ENCODE data around the gene LRP1B. TPM values are rescaled to one million over a fixed set of nuclear protein-coding genes. Genes with fewer than 3 reads are reported as not detected.

LRP1B gene
- total and polyA plus RNA-seq, 2 donors (not counting 1 experiment from before 2014, with no cell fraction given), result not detected

- ChIA-PET CTCF (no interaction called here), POLR2A (no interaction called here)
- Histone ChIP-seq H3K4me2 (replicated peaks; ENCODE audit: low read depth, low read length, poor library complexity, severe bottlenecking) (no peak overlapping the region), H3K27ac (ENCODE audit: low read length in 2 of 2) (no peak overlapping the region), H3K36me3 (replicated peaks in 1 of 2; ENCODE audit: control extremely low read depth in 1 of 2, control insufficient read depth in 1 of 2, extremely low read depth in 1 of 2, insufficient read depth in 2 of 2, low read length in 1 of 2) (no peaks in the 10 kb centered on the region), H3K4me3 (ENCODE audit: control extremely low read depth in 1 of 5, extremely low read depth in 1 of 5, insufficient read depth in 1 of 5, low read depth in 2 of 5, low read length in 4 of 5) (no peak overlapping the region), H3K79me2 (ENCODE audit: control insufficient read depth, insufficient read depth, low read length) (no peaks in the 10 kb centered on the region), H2AFZ (ENCODE audit: insufficient read depth, low read depth, low read length, poor library complexity, severe bottlenecking) (no peak overlapping the region), H3K27me3 (replicated peaks in 1 of 4; ENCODE audit: control extremely low read depth in 1 of 4, control insufficient read depth in 3 of 4, insufficient read depth in 4 of 4, low read length in 3 of 4) (no peaks in the 10 kb centered on the region), H3K4me1 (ENCODE audit: control insufficient read depth in 2 of 2, insufficient read depth in 2 of 2, low read length in 2 of 2) (no peaks in the 10 kb centered on the region), H3K9me3 (ENCODE audit: control extremely low read depth in 1 of 3, control insufficient read depth in 2 of 3, insufficient read depth in 1 of 3, low read length in 2 of 3) (no peaks in the 10 kb centered on the region), H3K9ac (ENCODE audit: low read length) (no peak overlapping the region), H4K20me1 (ENCODE audit: control insufficient read depth, insufficient read depth, low read length, poor library complexity, severe bottlenecking) (no peaks in the 10 kb centered on the region)
- intact Hi-C loops (cut with micrococcal nuclease), result no loop called here
- DNase-seq (no peak), ATAC-seq (ENCODE audit: low read depth) (no peak)
- peaks cover 3% of the 10 kb centered on the region for H3K9me3 Mint-ChIP-seq (ENCODE audit: insufficient read depth)
- no CpG with 5 or more reads among the region's 1 CpG for WGBS (ENCODE audit: insufficient coverage)
- H3K27ac Mint-ChIP-seq, result no peak overlapping the region
- TF ChIP-seq CTCF (IDR thresholded peaks at IDR 0.05) (no peak), EZH2 (IDR thresholded peaks at IDR 0.05; ENCODE audit: borderline replicate concordance, insufficient read depth, low read depth, low read length, poor library complexity, severe bottlenecking) (no peak)
- H3K4me3 Mint-ChIP-seq, result no peak overlapping the region
- no peaks in the 10 kb centered on the region for H3K4me1 Mint-ChIP-seq
- H3K27me3 Mint-ChIP-seq, result no peaks in the 10 kb centered on the region
These were observed 241.0 kb downstream of the LRP1B start for GRCh38 chr2:141889788-141890187.

GRCh38 chr2:141888987-141889555, 241.7 kb downstream of the LRP1B start:
- Histone ChIP-seq H3K27me3 (replicated peaks in 1 of 4; ENCODE audit: control extremely low read depth in 1 of 4, control insufficient read depth in 3 of 4, insufficient read depth in 4 of 4, low read length in 3 of 4) (no peaks in the 10 kb centered on the region), H3K4me3 (ENCODE audit: control extremely low read depth in 1 of 5, extremely low read depth in 1 of 5, insufficient read depth in 1 of 5, low read depth in 2 of 5, low read length in 4 of 5) (no peak overlapping the region), H3K9me3 (ENCODE audit: control extremely low read depth in 1 of 3, control insufficient read depth in 2 of 3, insufficient read depth in 1 of 3, low read length in 2 of 3) (no peaks in the 10 kb centered on the region), H3K4me2 (replicated peaks; ENCODE audit: low read depth, low read length, poor library complexity, severe bottlenecking) (no peak overlapping the region), H3K79me2 (ENCODE audit: control insufficient read depth, insufficient read depth, low read length) (no peaks in the 10 kb centered on the region), H2AFZ (ENCODE audit: insufficient read depth, low read depth, low read length, poor library complexity, severe bottlenecking) (no peak overlapping the region), H4K20me1 (ENCODE audit: control insufficient read depth, insufficient read depth, low read length, poor library complexity, severe bottlenecking) (no peaks in the 10 kb centered on the region), H3K4me1 (ENCODE audit: control insufficient read depth in 2 of 2, insufficient read depth in 2 of 2, low read length in 2 of 2) (no peaks in the 10 kb centered on the region), H3K36me3 (replicated peaks in 1 of 2; ENCODE audit: control extremely low read depth in 1 of 2, control insufficient read depth in 1 of 2, extremely low read depth in 1 of 2, insufficient read depth in 2 of 2, low read length in 1 of 2) (no peaks in the 10 kb centered on the region), H3K9ac (ENCODE audit: low read length) (no peak overlapping the region), H3K27ac (ENCODE audit: low read length in 2 of 2) (no peak overlapping the region)
- ATAC-seq (ENCODE audit: low read depth), result no peak
- Mint-ChIP-seq H3K9me3 (ENCODE audit: insufficient read depth) (peaks cover 3% of the 10 kb centered on the region), H3K27me3 (no peaks in the 10 kb centered on the region), H3K27ac (no peak overlapping the region), H3K4me1 (no peaks in the 10 kb centered on the region), H3K4me3 (no peak overlapping the region)
- TF ChIP-seq EZH2 (IDR thresholded peaks at IDR 0.05; ENCODE audit: borderline replicate concordance, insufficient read depth, low read depth, low read length, poor library complexity, severe bottlenecking), result no peak
- TF ChIP-seq CTCF (IDR thresholded peaks at IDR 0.05), result no peak
- no peak for DNase-seq
- no CpG with 5 or more reads among the region's 1 CpG for WGBS (ENCODE audit: insufficient coverage)
- POLR2A ChIA-PET, result no interaction called here
- CTCF ChIA-PET, result no interaction called here
- intact Hi-C loops (cut with micrococcal nuclease), result no loop called here
